ENCODE results near the gene RIMBP3B.
"Not testable (repeated sequence)": the region's sequence is repeated elsewhere in the genome, so short reads cannot be mapped to it uniquely, and the experiment has no call there.

RIMBP3B gene

DNA sequence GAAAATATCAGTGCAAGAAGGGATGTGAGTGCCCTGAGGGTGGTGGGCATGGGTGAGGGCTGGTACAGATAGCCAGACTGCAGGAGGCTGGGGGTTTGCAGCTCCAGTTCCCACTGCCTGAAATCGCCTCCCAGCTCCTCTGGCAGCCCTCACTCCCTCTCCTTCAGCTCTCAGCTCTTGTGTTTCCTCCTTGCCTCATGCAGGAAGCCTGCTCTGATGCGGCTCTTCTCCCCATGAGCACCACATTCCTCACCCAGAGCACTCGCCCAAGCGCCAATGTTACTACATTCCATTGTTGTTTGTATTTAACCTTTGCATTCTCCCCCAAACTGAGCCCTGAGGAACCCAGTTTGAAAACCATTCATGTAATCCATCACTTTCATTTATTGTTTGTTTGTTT, 7.7 kb upstream of the RIMBP3B start:
- H3K4me1 ChIP-seq (ENCODE audit: low read depth, poor library complexity, severe bottlenecking); H3K36me3 ChIP-seq (ENCODE audit: insufficient read depth); H3K27me3 ChIP-seq (ENCODE audit: insufficient read depth, low read depth); H3K27ac ChIP-seq; H3K4me2 ChIP-seq; H4K20me1 ChIP-seq (ENCODE audit: insufficient read depth); H3K4me3 ChIP-seq (IDR thresholded peaks at IDR 0.05; ENCODE audit: insufficient read depth, low read depth, low read length); H3K79me2 ChIP-seq (ENCODE audit: insufficient read depth, low read depth); H3K9ac ChIP-seq; H2AFZ ChIP-seq (ENCODE audit: low read depth): not testable (repeated sequence)

DNA sequence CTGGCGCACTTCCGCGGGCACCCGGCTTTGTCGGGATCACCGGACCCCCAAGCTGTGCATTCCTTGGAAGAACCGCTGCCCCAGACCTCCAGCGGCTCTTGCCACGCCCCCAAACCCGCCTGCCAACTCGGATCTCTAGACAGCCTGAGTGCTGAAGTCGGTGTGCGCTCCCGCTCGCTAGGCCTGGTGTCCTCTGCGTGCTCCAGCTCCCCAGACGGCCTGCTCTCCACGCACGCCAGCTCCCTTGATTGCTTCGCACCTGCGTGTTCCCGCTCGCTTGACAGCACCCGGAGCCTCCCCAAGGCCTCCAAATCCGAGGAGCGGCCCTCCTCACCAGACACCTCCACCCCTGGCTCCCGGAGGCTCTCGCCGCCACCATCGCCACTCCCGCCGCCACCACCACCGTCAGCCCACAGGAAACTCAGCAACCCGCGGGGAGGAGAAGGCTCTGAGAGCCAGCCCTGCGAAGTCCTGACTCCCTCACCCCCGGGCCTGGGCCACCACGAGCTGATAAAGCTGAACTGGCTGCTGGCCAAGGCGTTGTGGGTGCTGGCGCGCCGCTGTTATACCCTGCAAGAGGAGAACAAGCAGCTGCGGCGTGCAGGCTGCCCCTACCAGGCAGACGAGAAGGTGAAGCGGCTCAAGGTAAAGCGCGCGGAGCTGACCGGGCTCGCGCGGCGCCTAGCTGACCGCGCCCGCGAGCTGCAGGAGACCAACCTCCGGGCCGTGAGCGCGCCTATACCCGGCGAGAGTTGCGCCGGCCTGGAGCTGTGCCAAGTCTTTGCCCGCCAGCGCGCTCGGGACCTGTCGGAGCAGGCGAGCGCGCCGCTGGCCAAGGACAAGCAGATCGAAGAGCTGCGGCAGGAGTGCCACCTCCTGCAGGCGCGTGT, 1.2 kb downstream of the RIMBP3B start:
- H3K4me1 ChIP-seq (ENCODE audit: low read depth, poor library complexity, severe bottlenecking); H3K9ac ChIP-seq; H3K27ac ChIP-seq; H3K27me3 ChIP-seq (ENCODE audit: insufficient read depth, low read depth); H2AFZ ChIP-seq (ENCODE audit: low read depth); H4K20me1 ChIP-seq (ENCODE audit: insufficient read depth); H3K79me2 ChIP-seq (ENCODE audit: insufficient read depth, low read depth); H3K36me3 ChIP-seq (ENCODE audit: insufficient read depth); H3K4me3 ChIP-seq (IDR thresholded peaks at IDR 0.05; ENCODE audit: insufficient read depth, low read depth, low read length); H3K4me2 ChIP-seq: not testable (repeated sequence)

DNA sequence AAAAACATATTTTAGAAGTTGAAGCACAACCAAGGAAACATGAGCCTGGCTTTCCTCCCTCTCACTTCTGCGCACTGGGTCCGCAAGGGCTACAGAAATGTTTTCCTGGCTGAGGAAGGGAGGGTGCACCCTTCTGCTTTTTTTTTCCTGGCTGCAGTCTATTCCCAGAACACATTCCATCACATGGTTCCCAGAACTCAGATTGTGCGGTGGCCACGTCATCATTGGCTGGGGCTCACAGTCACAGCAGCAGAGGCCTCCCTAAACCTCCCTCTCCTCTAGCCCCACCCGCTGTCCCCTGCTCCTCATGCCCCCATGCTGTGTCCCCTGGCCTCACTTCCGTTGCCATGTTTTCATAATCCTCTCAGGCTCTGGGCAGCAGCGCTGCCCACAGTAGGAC, 5.9 kb downstream of the RIMBP3B start:
- not testable (repeated sequence) for H3K4me3 ChIP-seq (IDR thresholded peaks at IDR 0.05; ENCODE audit: insufficient read depth, low read depth, low read length); H3K36me3 ChIP-seq (ENCODE audit: insufficient read depth); H2AFZ ChIP-seq (ENCODE audit: low read depth); H3K27me3 ChIP-seq (ENCODE audit: insufficient read depth, low read depth); H3K27ac ChIP-seq; H3K4me1 ChIP-seq (ENCODE audit: low read depth, poor library complexity, severe bottlenecking); H3K4me2 ChIP-seq; H4K20me1 ChIP-seq (ENCODE audit: insufficient read depth); H3K9ac ChIP-seq; H3K79me2 ChIP-seq (ENCODE audit: insufficient read depth, low read depth)

GRCh38 chr22:21390013-21390412, 6.5 kb downstream of the RIMBP3B start:
- H3K36me3 ChIP-seq (ENCODE audit: insufficient read depth) = not testable (repeated sequence)

DNA sequence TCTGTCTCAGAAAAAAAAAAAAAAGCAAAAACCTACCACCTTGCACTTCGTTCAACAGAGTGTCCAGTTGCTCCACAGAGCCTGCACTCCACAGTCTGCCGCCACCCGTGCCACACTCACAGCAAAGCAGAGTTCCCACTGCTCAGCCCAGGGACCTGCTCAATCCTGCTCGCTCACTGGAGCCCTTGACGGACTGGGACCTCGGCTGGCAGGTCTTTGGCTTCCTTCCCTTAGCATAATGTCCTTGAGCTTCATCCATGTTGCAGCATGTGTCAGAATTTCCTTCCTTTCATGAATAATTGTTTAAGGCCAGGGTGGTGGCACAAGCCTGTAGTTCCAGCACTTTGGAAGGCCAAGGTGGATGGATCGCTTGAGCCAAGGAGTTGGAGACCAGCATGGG, 11.1 kb downstream of the RIMBP3B start:
- not testable (repeated sequence) for H4K20me1 ChIP-seq (ENCODE audit: insufficient read depth); H3K36me3 ChIP-seq (ENCODE audit: insufficient read depth); H3K27ac ChIP-seq; H3K79me2 ChIP-seq (ENCODE audit: insufficient read depth, low read depth); H3K27me3 ChIP-seq (ENCODE audit: insufficient read depth, low read depth); H3K4me3 ChIP-seq (IDR thresholded peaks at IDR 0.05; ENCODE audit: insufficient read depth, low read depth, low read length); H3K4me2 ChIP-seq; H3K9ac ChIP-seq; H3K4me1 ChIP-seq (ENCODE audit: low read depth, poor library complexity, severe bottlenecking); H2AFZ ChIP-seq (ENCODE audit: low read depth)

More at GRCh38 chr22:21390013-21390412, 6.5 kb downstream of the RIMBP3B start:
- not testable (repeated sequence) for H4K20me1 ChIP-seq (ENCODE audit: insufficient read depth); H3K79me2 ChIP-seq (ENCODE audit: insufficient read depth, low read depth); H2AFZ ChIP-seq (ENCODE audit: low read depth); H3K9ac ChIP-seq; H3K4me3 ChIP-seq (IDR thresholded peaks at IDR 0.05; ENCODE audit: insufficient read depth, low read depth, low read length); H3K4me2 ChIP-seq; H3K27me3 ChIP-seq (ENCODE audit: insufficient read depth, low read depth); H3K4me1 ChIP-seq (ENCODE audit: low read depth, poor library complexity, severe bottlenecking); H3K27ac ChIP-seq

- H3K79me2 ChIP-seq (ENCODE audit: insufficient read depth, low read depth); H3K4me2 ChIP-seq; H3K4me1 ChIP-seq (ENCODE audit: low read depth, poor library complexity, severe bottlenecking); H3K27ac ChIP-seq; H3K36me3 ChIP-seq (ENCODE audit: insufficient read depth); H2AFZ ChIP-seq (ENCODE audit: low read depth); H3K9ac ChIP-seq; H3K27me3 ChIP-seq (ENCODE audit: insufficient read depth, low read depth); H4K20me1 ChIP-seq (ENCODE audit: insufficient read depth); H3K4me3 ChIP-seq (IDR thresholded peaks at IDR 0.05; ENCODE audit: insufficient read depth, low read depth, low read length): not testable (repeated sequence)
Measured at GRCh38 chr22:21401197-21401969, 17.8 kb downstream of the RIMBP3B start.

DNA sequence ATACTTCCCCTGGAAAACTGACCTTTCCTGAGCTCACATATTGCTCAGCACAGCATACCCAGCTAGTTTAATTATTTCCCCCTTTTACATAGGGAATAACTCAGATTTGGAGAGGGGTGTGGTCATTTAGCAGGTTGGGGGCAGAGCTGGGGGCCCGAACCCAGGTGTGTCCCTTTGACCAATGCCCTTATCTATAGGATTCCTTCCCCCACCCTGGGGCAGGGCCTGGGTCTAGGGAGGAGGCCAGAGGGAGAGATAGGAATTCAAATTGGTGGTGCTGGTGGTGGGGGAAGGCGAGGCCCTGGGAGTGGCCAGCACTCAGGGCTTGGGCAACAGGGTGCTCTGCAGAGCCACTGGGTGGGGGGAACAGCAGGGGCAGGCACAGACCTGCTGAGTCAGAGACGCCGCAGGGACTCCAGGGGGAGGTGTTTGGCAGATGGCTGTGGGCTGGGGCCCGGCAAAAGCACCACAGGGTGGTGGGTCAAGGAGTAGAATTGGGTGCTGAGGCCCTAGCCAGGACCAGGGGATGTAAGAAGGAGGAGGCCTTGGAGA, 19.3 kb downstream of the RIMBP3B start:
- not testable (repeated sequence) for H3K27ac ChIP-seq; H3K4me2 ChIP-seq; H3K9ac ChIP-seq; H3K4me1 ChIP-seq (ENCODE audit: low read depth, poor library complexity, severe bottlenecking); H2AFZ ChIP-seq (ENCODE audit: low read depth); H3K4me3 ChIP-seq (IDR thresholded peaks at IDR 0.05; ENCODE audit: insufficient read depth, low read depth, low read length); H3K36me3 ChIP-seq (ENCODE audit: insufficient read depth); H4K20me1 ChIP-seq (ENCODE audit: insufficient read depth); H3K79me2 ChIP-seq (ENCODE audit: insufficient read depth, low read depth); H3K27me3 ChIP-seq (ENCODE audit: insufficient read depth, low read depth)

- not testable (repeated sequence) for H2AFZ ChIP-seq (ENCODE audit: low read depth); H3K27ac ChIP-seq
Measured at GRCh38 chr22:21407139-21407538, 23.6 kb downstream of the RIMBP3B start.

GRCh38 chr22:21407792-21408191, 24.2 kb downstream of the RIMBP3B start:
- H3K36me3 ChIP-seq (ENCODE audit: insufficient read depth); H3K4me1 ChIP-seq (ENCODE audit: low read depth, poor library complexity, severe bottlenecking); H3K9ac ChIP-seq; H3K4me2 ChIP-seq; H3K27me3 ChIP-seq (ENCODE audit: insufficient read depth, low read depth); H3K4me3 ChIP-seq (IDR thresholded peaks at IDR 0.05; ENCODE audit: insufficient read depth, low read depth, low read length); H3K27ac ChIP-seq; H4K20me1 ChIP-seq (ENCODE audit: insufficient read depth); H2AFZ ChIP-seq (ENCODE audit: low read depth); H3K79me2 ChIP-seq (ENCODE audit: insufficient read depth, low read depth): not testable (repeated sequence)

More at GRCh38 chr22:21407139-21407538, 23.6 kb downstream of the RIMBP3B start:
- not testable (repeated sequence) for H3K36me3 ChIP-seq (ENCODE audit: insufficient read depth); H3K4me1 ChIP-seq (ENCODE audit: low read depth, poor library complexity, severe bottlenecking); H3K4me3 ChIP-seq (IDR thresholded peaks at IDR 0.05; ENCODE audit: insufficient read depth, low read depth, low read length); H4K20me1 ChIP-seq (ENCODE audit: insufficient read depth); H3K79me2 ChIP-seq (ENCODE audit: insufficient read depth, low read depth); H3K27me3 ChIP-seq (ENCODE audit: insufficient read depth, low read depth); H3K9ac ChIP-seq; H3K4me2 ChIP-seq

- not testable (repeated sequence) for H3K36me3 ChIP-seq (ENCODE audit: insufficient read depth); H3K27me3 ChIP-seq (ENCODE audit: insufficient read depth, low read depth); H2AFZ ChIP-seq (ENCODE audit: low read depth); H3K4me2 ChIP-seq; H3K27ac ChIP-seq; H4K20me1 ChIP-seq (ENCODE audit: insufficient read depth); H3K9ac ChIP-seq; H3K79me2 ChIP-seq (ENCODE audit: insufficient read depth, low read depth); H3K4me1 ChIP-seq (ENCODE audit: low read depth, poor library complexity, severe bottlenecking); H3K4me3 ChIP-seq (IDR thresholded peaks at IDR 0.05; ENCODE audit: insufficient read depth, low read depth, low read length)
Measured at GRCh38 chr22:21416375-21416774, 32.8 kb downstream of the RIMBP3B start.
